Body of pancreas (tissue), 4 donors: Measurements from ENCODE around the gene CACNA1C.

Experiments
- CTCF ChIP-seq, 7 experiments: fragments of 450-650 bp in 4 of 7; fragments of 200-600 bp in 3 of 7; sonication (generic) in 3 of 7; IDR thresholded peaks; one replicate each; pipeline ENCODE4 v1.5.1; 2016 to 2019; ENCODE audit warnings: antibody characterized with exemption in 7 of 7
- POLR2A ChIP-seq, 3 donors: fragments of 450-650 bp; IDR thresholded peaks; one replicate each; pipeline ENCODE4 v1.6.1; 2016; ENCODE audit warnings: antibody characterized with exemption in 3 of 3, mild to moderate bottlenecking in 2 of 3

- no peak for TF ChIP-seq CTCF (IDR thresholded peaks at IDR 0.05)
- no peak for TF ChIP-seq POLR2A (IDR thresholded peaks at IDR 0.05)
Measured at GRCh38 chr12:2457215-2457932, 404.6 kb downstream of the CACNA1C start.
